ENCODE results near the gene LIN9.

Gene LIN9

GRCh38 chr1:226318471-226318870 lies 9.5 kb upstream of the LIN9 start:
- no peak for DNase-seq (ENCODE audit: low spot score)

DNA sequence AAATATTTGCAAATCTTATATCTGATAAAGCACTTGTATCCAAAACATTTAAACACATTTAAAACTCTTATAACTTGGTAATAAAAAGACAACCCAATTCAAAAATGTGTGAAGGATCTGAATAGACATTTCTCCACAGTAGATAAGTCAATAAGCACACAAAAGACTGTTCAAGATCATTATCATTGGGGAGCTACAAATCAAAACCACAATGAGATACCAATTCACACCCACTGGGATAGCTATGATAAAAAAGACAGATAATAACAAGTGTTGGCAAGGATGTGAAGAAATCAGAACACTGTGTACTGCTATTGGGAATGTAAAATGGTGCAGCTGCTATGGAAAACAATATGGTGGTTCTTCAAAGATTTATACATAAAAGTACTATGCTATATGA lies 5.1 kb upstream of the LIN9 start:
- DNase-seq (ENCODE audit: low spot score): no peak

GRCh38 chr1:226312065-226312464 lies 3.1 kb upstream of the LIN9 start:
- DNase-seq (ENCODE audit: low spot score): no peak

GRCh38 chr1:226311376-226311775 lies 2.4 kb upstream of the LIN9 start:
- DNase-seq (ENCODE audit: low spot score): no peak

GRCh38 chr1:226310637-226311195 lies 1.8 kb upstream of the LIN9 start:
- DNase-seq (ENCODE audit: low spot score): no peak

DNA sequence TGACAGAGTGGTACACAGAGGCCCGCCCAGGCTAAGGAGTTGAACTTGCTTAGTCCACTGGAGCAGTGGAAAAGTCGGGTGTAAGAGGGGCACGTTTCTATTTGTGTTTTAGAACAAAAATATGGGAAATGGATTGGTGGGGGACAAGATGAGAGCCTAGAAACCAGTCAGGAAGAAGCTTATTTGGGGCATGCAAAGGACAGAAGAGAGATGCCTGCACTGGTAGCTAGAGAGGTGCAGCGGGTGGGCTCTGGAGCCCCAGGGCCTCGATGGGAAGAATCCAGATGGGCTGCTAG lies 1.2 kb upstream of the LIN9 start:
- no peak for DNase-seq (ENCODE audit: low spot score)

DNA sequence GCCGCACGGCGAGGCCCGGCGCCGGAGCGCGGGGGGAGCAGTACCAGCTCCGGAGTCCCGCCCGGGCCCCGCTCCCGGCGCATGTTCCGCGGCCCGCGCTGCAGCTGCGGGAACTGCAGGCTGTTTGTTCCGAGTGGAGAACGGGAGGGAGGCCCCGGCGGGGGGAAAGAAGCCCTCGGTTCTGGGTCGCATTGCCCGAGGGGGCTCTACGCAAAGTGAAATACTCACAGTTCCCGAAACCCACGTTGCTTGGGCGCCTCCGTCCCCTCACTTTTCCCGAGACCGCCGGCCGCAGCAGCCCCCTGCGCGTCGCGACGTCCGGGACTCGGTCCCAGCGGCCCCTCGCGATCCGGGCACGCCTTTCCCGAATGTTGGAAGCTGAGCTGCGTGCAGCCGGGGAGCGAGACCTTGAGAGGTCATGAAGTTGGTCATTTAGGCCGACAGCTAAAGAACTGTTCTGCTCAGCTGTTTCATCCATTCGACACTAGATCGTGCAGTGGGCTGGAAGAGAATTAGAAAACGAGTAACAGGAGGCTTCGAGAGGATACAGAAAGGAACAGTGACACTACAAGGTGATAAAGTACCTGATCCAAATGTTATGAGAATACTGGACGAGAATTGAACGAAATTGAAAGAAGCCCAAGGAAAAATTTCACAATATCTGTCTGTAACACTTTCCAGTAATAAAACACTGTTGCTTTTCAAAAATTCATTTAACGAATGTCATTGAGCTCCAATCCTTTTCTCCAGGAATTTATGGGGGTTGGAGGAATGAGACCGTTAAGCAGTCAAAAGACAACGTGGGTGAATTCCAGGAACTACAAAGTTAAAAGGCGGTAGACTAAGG lies 657 bp upstream of the LIN9 start:
- peak; percentile 16 for DNase-seq (ENCODE audit: low spot score)

GRCh38 chr1:226308166-226308722 lies 720 bp downstream of the LIN9 start:
- no peak for DNase-seq (ENCODE audit: low spot score)

- no peak for DNase-seq (ENCODE audit: low spot score)
These were observed 2.5 kb downstream of the LIN9 start for GRCh38 chr1:226306425-226306824.

- no peak for DNase-seq (ENCODE audit: low spot score)
These were observed 3.8 kb downstream of the LIN9 start for GRCh38 chr1:226305184-226305583.

DNA sequence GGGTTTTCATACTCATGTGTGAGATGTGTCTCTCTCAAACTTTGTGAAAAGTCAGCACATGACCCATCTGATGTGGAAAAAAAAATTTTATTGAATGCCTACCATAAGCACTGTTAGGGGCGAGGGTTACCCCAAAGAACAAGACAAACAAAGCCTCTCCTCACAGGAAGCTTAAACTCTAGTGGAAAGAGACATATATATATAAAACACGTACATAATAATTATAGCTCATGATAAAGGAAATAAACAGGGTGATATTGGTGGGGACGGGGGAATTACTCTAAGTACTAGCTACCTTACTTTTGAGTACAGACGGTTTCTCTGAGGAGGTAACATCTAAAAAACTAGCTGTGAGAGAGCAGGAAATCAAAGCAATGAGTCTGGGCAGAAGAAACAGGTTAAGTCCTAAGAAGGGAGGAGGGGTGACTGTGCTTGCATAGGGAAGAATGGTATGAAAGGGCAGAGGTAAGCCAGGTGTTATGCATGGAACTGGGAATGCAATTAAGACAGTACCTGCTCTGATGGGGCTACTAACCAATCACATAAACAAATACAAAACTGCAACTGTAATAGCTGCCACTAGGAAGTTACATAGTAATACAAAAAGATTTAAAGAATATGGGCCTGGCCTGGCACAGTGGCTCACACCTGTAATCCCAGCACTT lies 4.5 kb downstream of the LIN9 start:
- no peak for DNase-seq (ENCODE audit: low spot score)

GRCh38 chr1:226302731-226303130 lies 6.2 kb downstream of the LIN9 start:
- no peak for DNase-seq (ENCODE audit: low spot score)

- DNase-seq (ENCODE audit: low spot score): no peak
These were observed 12.1 kb downstream of the LIN9 start for GRCh38 chr1:226296911-226297310.

DNA sequence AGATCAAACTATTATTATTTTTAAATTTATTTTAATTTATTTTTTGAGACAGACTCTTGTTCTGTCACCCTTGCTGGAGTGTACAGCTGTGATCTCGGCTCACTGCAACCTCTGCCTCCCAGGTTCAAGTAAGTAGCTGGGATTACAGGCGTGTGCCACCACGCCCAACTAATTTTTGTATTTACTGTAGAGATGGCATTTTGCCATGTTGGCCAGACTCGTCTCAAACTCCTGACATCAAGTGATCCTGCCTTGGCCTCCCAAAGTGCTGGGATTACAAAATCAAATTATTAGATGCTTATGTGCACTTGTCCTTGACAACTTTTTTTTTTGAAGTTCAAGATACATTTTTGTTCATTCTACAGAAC lies 15.4 kb downstream of the LIN9 start:
- no peak for DNase-seq (ENCODE audit: low spot score)

DNA sequence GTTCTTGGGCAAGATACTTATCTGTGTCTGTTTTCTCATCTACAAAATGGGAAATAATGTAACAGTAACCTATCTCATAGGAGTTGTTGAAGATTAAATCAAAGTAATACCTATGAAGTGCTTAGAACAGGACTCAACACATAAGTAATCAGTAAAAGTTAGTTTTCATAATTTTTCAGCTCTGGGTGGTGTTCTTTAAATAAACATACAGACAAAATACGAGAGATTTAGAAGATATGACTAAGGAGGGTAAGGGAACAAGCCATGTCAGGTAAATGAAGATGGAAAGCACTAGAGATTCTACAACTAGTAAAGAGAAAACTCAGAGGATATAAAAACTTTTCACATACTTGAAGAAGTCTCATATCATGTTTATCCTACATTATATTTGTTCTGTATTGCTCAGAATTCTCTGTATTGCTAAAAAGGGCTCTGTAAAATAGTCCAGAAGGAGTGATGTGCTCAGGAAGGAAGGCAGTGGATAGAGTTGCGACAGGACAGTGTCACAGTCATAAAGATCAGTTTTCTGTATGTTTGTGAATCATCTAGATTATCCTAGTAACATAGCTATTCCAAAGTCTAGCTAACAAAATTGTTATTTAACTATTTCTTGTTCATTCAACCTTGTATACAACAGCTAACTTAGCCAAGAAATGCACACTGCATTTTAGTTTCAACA lies 16.0 kb downstream of the LIN9 start:
- no peak for DNase-seq (ENCODE audit: low spot score)

DNA sequence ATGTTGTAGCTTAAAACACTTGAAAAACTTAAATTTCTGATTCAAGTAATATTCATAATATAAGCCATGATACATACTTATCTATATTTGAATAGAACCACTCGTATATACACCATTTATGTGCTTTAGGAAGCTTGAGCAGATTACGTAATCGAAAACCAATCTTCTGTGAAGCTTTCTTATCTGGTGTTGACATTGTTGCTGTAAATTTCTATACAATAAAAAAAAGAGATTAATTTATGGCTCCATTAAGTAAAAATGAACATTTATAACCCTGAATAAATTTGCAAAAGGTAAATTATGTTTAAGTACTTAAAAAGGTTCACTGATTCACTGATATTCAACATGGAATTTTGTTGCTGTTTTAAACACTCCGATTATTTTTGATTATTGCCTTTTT lies 21.4 kb downstream of the LIN9 start:
- no peak for DNase-seq (ENCODE audit: low spot score)

DNA sequence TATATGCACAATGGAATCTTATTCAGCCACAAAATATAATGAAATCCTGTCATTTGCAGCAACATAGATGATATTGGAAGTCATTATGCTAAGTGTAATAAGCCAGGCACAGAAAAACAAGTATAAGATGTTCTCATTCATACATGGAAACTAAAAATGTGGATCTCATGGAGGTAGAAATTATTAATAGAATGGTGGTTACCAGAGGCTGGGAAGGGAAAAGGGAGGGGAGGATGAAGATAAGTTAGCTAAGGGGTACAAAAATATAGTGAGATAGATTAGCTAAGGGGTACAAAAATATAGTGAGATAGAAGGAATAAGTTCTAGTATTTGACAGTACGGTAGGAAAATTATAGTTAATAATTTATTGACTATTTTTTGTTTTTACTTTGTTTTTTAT lies 27.9 kb downstream of the LIN9 start:
- DNase-seq (ENCODE audit: low spot score): no peak

- no peak for DNase-seq (ENCODE audit: low spot score)
These were observed 29.5 kb downstream of the LIN9 start for GRCh38 chr1:226279498-226279897.

DNA sequence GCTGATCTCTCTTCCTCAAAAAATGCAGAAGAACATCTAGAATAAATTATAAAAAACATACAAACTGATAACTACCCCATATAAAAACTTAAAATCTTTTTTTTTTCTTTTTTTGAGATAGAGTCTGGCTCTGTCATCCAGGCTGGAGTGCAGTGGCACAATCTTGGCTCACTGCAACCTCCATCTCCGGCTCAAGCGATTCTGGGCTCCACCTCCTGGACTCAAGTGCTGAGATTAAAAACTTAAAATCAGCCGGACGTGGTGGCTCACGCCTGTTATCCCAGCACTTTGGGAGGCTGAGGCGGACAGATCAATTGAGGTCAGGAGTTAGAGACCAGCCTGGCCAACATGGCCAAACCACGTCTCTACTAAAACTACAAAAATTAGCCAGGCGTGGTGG lies 31.1 kb downstream of the LIN9 start:
- no peak for DNase-seq (ENCODE audit: low spot score)

DNA sequence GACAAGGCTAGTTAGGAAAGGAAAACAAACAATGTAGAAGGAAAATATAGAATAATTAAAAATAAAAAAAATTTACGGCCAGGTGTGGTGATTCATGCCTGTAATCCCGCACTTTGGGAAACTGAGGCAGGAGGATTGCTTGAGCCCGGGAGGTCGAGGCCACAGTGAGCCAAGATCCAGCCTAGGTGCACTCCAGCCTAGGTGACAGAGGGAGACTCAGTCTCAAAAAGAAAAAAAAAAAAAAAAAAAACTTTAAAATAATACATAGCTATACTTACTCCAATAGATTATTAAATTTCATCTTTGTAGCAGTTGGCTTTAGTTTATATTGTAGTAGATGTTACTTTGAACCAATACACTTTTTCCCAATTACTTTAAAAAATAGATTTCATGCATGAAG lies 32.0 kb downstream of the LIN9 start:
- no peak for DNase-seq (ENCODE audit: low spot score)

- no peak for DNase-seq (ENCODE audit: low spot score)
These were observed 32.8 kb downstream of the LIN9 start for GRCh38 chr1:226276077-226276682.

- DNase-seq (ENCODE audit: low spot score): no peak
These were observed 34.8 kb downstream of the LIN9 start for GRCh38 chr1:226274138-226274537.
